Prostate gland (tissue), 2 donors: ENCODE measurements around the gene SS18L1. TPM values are rescaled to one million over a fixed set of nuclear protein-coding genes. Genes with fewer than 3 reads are reported as not detected.
A peak's percentile ranks its signal among the peaks of the same experiment; 100 is the strongest.

Experiments used
- DNase-seq: peaks from one replicate; pipeline ENCODE4 v3.0.0-alpha.2; 2019; ENCODE audit warnings: low spot score
- H3K27ac ChIP-seq, 2 donors: fragments of 200-600 bp; sonication (generic); 2 replicates each; pipeline ENCODE4 v1.5.1; 2017 to 2019
- H3K27me3 ChIP-seq: fragments of 200-600 bp; sonication (generic); replicated peaks from 2 replicates; pipeline ENCODE4 v1.5.1; 2019; ENCODE audit not compliant: insufficient read depth
- H3K36me3 ChIP-seq, 2 donors: fragments of 200-600 bp; sonication (generic); 1 replicate in 1 of 2; 2 replicates in 1 of 2; pipeline versions ENCODE4 v1.5.1 to v1.8.1; 2017 to 2019
- H3K4me1 ChIP-seq: fragments of 200-600 bp; sonication (generic); replicated peaks from 2 replicates; pipeline ENCODE4 v1.5.1; 2019
- H3K4me3 ChIP-seq, 2 donors: fragments of 200-600 bp; sonication (generic); 2 replicates each; pipeline ENCODE4 v1.5.1; 2017 to 2019
- H3K9me3 ChIP-seq: fragments of 200-600 bp; sonication (generic); 2 replicates; pipeline ENCODE4 v1.5.1; 2017
- CTCF ChIP-seq, 4 experiments: fragments of 200-600 bp in 2 of 4; fragments of 450-650 bp in 2 of 4; sonication (generic) in 2 of 4; IDR thresholded peaks; 1 replicate in 3 of 4; 2 replicates in 1 of 4; pipeline ENCODE4 v1.5.1; 2016 to 2019; ENCODE audit warnings: antibody characterized with exemption in 4 of 4, mild to moderate bottlenecking in 2 of 4, moderate library complexity in 2 of 4
- POLR2A ChIP-seq: fragments of 450-650 bp; IDR thresholded peaks from one replicate; pipeline ENCODE4 v1.6.1; 2016; ENCODE audit warnings: antibody characterized with exemption, mild to moderate bottlenecking
- POLR2AphosphoS5 ChIP-seq: sonication (generic); formaldehyde crosslinking; IDR thresholded peaks from one replicate; pipeline ENCODE4 v1.6.1; 2017; ENCODE audit warnings: antibody characterized with exemption
- WGBS: methylation state at CpG from one replicate; pipeline ENCODE4 v1.1.5; 2018; 5-methylcytosine and 5-hydroxymethylcytosine counted together
- intact Hi-C: fragments of 100-400 bp; cut with DNase I; formaldehyde crosslinking; loops from one replicate; pipeline ENCODE4 v1.14.2; 2022
- total RNA-seq, 2 donors: library from RNA; depleted of rRNA; stranded (reverse); fragments of >200 nt; gene quantifications; one replicate each; pipeline ENCODE4 v1.1.0, GENCODE V29; 2016

Gene SS18L1
- total RNA-seq, 2 donors from 2014 or later = 17.9 to 32.7 TPM

DNA sequence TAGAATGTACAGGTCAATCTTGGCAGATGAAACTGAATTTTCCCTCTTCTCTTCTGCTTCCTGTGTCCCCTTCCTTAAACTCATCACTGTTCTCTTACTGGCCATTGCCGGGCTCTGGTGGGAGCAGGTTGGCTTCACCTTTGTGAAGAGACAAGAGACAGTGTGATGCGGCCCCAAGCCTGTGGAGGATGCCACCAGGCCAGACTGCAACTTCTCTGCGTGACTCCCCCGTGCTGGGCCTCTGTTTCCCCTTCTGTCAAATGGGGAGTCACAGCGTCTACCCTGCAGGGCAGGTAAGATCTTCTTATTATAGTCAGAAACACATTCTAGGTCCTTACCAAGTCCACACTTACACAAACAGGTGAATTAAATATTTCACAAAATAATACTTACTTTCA, 23.2 kb upstream of the SS18L1 start:
- intact Hi-C loops = no loop called here
- Histone ChIP-seq H3K9me3 (no peaks in the 10 kb centered on the region), H3K4me3 (no peak overlapping the region), H3K36me3 (peaks cover 0 to 4% of the 10 kb centered on the region in 2 donors), H3K27ac (no peak overlapping the region), H3K27me3 (no peaks in the 10 kb centered on the region), H3K4me1 (peaks cover 10% of the 10 kb centered on the region)
- WGBS = 91% methylated on average over 5 of the region's 5 CpGs
- TF ChIP-seq POLR2A (no peak), POLR2AphosphoS5 (no peak), CTCF (IDR thresholded peaks at IDR 0.05) (no peak)
- no peak for DNase-seq

DNA sequence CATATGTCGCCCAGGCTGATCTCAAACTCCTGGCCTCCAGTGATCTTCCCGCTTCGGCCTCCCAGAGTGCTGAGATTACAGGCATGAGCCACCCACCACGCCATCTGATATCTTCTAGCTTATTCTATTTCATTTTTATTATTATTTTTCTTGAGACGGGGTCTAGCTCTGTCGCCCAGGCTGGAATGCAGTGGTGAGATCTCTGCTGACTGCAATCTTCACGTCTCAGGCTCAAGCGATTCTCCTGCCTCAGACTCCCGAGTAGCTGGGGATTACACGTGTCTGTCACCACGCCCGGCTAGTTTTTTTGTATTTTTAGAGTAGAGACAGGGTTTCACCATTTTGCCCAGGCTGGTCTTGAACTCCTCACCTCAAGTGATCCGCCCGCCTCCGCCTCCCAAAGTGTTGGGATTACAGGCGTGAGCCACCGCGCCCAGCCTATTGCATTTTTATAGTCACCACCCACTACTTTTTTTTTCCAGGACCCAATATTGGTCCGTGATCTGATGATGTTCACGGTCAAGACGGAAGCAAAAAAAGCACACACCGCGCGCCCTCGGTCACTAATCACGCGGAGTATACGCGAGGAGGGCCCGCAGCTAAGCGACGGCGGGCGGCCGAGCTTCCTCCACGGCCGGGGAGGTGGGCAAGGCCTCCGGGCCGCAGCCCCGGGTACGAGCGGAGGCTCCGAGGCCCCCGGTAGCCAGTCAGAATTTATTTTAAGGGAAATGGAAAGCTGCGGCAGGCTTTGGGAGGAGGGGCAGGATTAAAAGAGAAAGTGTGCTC, 22.4 kb upstream of the SS18L1 start:
- Histone ChIP-seq H3K27me3 (no peaks in the 10 kb centered on the region), H3K9me3 (no peaks in the 10 kb centered on the region), H3K4me1 (peaks cover 10% of the 10 kb centered on the region), H3K36me3 (peaks cover under 1 to 13% of the 10 kb centered on the region in 2 donors), H3K27ac (peak overlapping the region; percentile 96 to 98), H3K4me3 (peak overlapping the region; percentile 67 to 70)
- DNase-seq = peak; percentile 32
- WGBS = 15% methylated on average over 45 of the region's 45 CpGs
- intact Hi-C loops = no loop called here
- no peak for TF ChIP-seq CTCF (IDR thresholded peaks at IDR 0.05)
- peak; percentile 36 for TF ChIP-seq POLR2AphosphoS5
- no peak for TF ChIP-seq POLR2A

GRCh38 chr20:62121776-62122653, 21.6 kb upstream of the SS18L1 start, which contains the start of gene LSM14B:
TSS of gene LSM14B (plus strand) at chr20:62122475. CDS start at chr20:62122667, 192 bp downstream.
- Histone ChIP-seq H3K27me3 (no peaks in the 10 kb centered on the region), H3K36me3 (peaks cover 8 to 15% of the 10 kb centered on the region in 2 donors), H3K27ac (peak within 1 kb of the TSS; percentile 96 to 98), H3K4me1 (peaks cover 10% of the 10 kb centered on the region), H3K9me3 (no peaks in the 10 kb centered on the region), H3K4me3 (peak within 1 kb of the TSS; percentile 82 to 93)
- under 1% methylated on average over 67 of the region's 124 CpGs for WGBS
- intact Hi-C loops = loop anchor here (2.0 kb wide), 2 partner anchors 21 to 59 kb away; partner anchors contain the start of genes PSMA7 and SS18L1
- TF ChIP-seq CTCF (IDR thresholded peaks at IDR 0.05) = peak in 1 of 4 experiments; percentile 10
- TF ChIP-seq POLR2A = peak; percentile 72
- peak; percentile 4 for TF ChIP-seq POLR2AphosphoS5
- DNase-seq = peak; percentile 96

DNA sequence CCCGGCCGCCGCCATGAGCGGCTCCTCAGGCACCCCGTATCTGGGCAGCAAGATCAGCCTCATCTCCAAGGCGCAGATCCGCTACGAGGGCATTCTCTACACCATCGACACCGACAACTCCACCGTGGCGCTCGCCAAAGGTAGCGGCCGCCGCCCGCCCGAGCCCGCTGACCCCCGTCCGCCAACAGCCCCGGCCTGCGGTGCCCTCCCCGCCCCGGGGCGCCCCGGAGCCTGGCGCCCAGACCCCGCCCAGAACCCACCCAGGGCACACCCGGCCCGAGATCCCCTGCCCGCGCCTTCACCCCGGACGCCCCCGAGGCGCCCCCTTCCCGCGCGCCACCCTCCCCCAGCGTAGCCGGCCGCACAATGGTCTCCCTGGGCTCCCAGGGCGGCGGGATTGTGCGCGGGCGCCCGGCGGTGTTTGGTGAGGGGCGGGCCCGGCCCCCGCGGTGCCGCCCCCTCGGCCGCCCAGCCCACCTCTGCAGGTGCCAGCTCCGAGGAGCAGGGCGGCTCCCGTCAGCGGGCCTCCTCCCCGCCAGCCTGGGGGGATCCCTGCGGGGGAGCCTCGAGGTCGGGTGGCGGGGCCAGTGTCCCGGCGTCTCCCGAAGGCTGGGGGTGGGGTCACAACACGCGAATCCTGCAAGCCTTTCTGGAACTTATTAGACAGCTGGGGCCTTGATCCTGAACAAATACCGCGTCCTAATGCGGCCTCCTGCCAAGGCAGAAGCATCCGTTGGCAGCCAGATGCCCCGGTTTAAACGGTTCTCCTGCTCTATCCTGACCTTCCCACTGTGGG, 20.7 kb upstream of the SS18L1 start:
- Histone ChIP-seq H3K27ac (peak overlapping the region; percentile 78 to 96), H3K4me3 (peak overlapping the region; percentile 82 to 93), H3K36me3 (peaks cover 11 to 22% of the 10 kb centered on the region in 2 donors), H3K27me3 (no peaks in the 10 kb centered on the region), H3K4me1 (peaks cover 10% of the 10 kb centered on the region), H3K9me3 (no peaks in the 10 kb centered on the region)
- TF ChIP-seq POLR2A (peak; percentile 27), CTCF (IDR thresholded peaks at IDR 0.05) (no peak)
- DNase-seq = peak; percentile 33
- intact Hi-C loops = loop anchor here (2.0 kb wide), 2 partner anchors 20 to 60 kb away; partner anchors contain the start of genes PSMA7 and SS18L1
- WGBS = 1% methylated on average over 42 of the region's 77 CpGs
